GM12865 (cell line): Measurements from ENCODE around the gene CFAP57.

Experiments
- DNase-seq: peaks from one replicate; pipeline ENCODE4 v3.0.0; 2010; ENCODE audit warnings: low read depth
- H3K4me3 ChIP-seq: 2 replicates; pipeline ENCODE4 v1.5.1; 2011; ENCODE audit warnings: mild to moderate bottlenecking, low read depth, low read length, control low read depth
- CTCF ChIP-seq: IDR thresholded peaks from 2 replicates; pipeline ENCODE4 v1.5.1; 2011; ENCODE audit warnings: low read length, control low read depth, low read depth, inconsistent platforms; ENCODE audit not compliant: insufficient read depth; ENCODE audit errors: missing control alignments

The CFAP57 gene

DNA sequence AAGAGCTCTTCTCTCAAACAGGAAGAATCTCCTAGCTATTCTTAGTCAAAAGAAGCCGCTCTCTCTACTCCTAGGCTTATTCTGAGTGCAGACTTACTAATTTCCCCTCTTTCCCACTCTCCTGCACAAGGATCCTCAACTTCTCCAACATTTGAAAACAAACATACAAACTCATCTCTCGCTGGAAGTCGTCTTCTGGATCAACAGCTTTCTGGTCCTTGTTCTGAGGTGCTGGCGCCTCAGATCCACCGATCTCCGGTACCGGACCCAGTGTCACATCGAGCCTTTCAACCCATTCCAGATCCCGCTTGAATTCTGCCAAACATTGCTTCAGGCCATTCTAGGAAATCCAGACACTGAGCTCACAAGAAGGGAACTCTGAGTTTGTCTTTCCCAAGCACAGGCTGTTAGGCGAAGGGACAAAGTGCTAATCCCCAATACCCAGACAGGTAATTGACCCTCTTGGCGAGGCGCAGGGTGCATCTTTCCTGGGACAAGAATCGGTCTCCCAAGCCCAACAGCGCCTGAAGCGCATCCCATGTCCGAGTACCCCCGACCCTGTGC lies 736 bp upstream of the CFAP57 start:
- no peak for DNase-seq
- peak overlapping the region; percentile 75 for H3K4me3 ChIP-seq
- no peak for TF ChIP-seq CTCF

DNA sequence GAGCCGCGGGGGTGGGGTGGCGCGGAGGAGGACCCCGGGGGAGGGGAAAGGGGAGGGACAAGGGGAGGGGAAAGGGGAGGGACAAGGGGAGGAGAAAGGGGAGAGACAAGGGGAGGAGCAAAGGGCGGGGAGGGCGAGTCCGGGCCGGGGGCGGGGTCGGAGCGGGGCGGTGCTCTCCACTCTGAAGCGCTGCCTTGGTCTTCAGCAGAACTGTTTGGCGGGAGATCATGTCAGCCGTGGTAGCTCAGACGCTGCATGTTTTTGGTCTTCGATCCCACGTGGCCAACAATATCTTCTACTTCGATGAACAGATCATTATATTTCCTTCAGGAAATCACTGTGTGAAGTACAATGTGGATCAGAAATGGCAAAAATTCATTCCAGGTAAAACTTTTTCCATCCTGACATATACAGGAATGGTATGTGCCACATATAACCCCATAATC lies 420 bp downstream of the CFAP57 start:
- DNase-seq: peak; percentile 92
- TF ChIP-seq CTCF: no peak
- H3K4me3 ChIP-seq: peak overlapping the region; percentile 75

DNA sequence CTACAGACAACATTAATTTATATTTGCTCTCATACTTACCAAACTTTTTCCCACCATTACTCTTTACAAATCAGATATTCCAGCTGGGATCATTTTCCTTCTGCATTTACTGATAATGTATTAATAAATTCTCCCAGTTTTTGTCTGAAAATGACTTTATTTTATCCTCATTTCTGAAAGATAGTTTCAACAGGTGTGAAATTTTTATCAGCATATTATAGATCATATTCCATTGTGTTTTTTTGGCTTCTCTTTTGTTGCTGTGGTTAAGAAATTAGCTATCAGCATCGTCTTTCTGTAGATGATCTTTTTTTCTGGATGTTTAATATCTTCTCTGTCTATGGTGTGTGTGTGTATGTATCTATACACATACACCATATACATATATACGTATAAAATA lies 2.7 kb downstream of the CFAP57 start:
- no peak for TF ChIP-seq CTCF
- no peak for DNase-seq
- no peak overlapping the region for H3K4me3 ChIP-seq

- no peak overlapping the region for H3K4me3 ChIP-seq
- no peak for TF ChIP-seq CTCF
Measured at GRCh38 chr1:43177691-43178090, 5.6 kb downstream of the CFAP57 start.

GRCh38 chr1:43184388-43184787 lies 12.3 kb downstream of the CFAP57 start:
- DNase-seq: no peak
- no peak for TF ChIP-seq CTCF
- no peak overlapping the region for H3K4me3 ChIP-seq

More at GRCh38 chr1:43177691-43178090, 5.6 kb downstream of the CFAP57 start:
- no peak for DNase-seq

DNA sequence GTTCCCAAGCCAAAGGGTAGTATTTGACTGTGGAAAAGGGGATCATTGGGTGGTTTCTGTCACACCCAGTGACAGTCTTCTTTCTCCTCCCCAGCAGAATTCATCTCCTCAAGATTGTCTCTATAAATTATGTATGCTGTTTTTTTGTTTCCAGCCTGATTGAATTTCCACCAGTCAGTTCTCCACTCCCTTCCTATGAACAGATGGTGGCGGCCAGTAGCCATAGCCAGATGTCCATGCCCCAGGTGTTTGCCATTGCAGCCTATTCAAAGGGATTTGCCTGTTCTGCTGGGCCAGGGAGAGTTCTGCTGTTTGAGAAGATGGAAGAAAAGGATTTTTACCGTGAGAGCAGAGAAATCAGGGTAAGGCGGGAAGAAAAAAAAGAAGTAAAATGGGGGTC lies 12.9 kb downstream of the CFAP57 start:
- no peak for TF ChIP-seq CTCF
- no peak overlapping the region for H3K4me3 ChIP-seq
- no peak for DNase-seq

DNA sequence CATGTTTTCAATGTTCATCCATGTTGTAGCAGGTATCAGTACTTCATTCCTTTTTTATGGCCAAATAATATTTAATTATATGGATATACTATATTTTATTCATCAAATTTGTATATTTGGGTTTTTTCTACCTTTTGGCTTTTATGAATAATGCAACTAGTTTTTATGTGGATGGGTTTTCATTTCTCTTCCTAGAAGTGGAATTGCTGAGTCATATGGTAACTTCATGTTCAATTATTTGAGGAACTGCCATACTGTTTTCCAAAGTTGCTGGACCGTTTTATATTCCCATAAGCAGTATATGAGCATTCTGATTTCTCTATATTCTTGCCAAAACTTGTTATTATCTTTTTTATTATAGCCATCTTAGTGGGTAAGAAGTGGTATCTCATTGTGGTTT lies 16.0 kb downstream of the CFAP57 start:
- TF ChIP-seq CTCF: no peak
- no peak for DNase-seq

More for the DNA sequence above, 16.0 kb downstream of the CFAP57 start:
- H3K4me3 ChIP-seq: no peak overlapping the region
